ENCODE data around the gene SHC3. TPM values are rescaled to one million over a fixed set of nuclear protein-coding genes. Genes with fewer than 3 reads are reported as not detected.

Gene SHC3
- total RNA-seq, 2 experiments from 2014 or later: not detected

- Histone ChIP-seq H3K36me3 (ENCODE audit: insufficient read depth, low read length) (no peaks in the 10 kb centered on the region), H3K4me3 (ENCODE audit: low read length) (no peak overlapping the region), H3K27ac (ENCODE audit: low read depth in 1 of 2, low read length in 2 of 2) (no peak overlapping the region), H3K4me1 (ENCODE audit: insufficient read depth, low read length) (peaks cover 11% of the 10 kb centered on the region), H3K27me3 (ENCODE audit: control insufficient read depth in 1 of 2, insufficient read depth in 2 of 2, low read length in 2 of 2) (peaks cover 20 to 26% of the 10 kb centered on the region in 2 experiments), H3K9me3 (ENCODE audit: control insufficient read depth in 1 of 2, insufficient read depth in 1 of 2, low read length in 2 of 2) (peaks cover 0 to 7% of the 10 kb centered on the region in 2 experiments)
- Mint-ChIP-seq H3K9me3 (no peaks in the 10 kb centered on the region), H3K4me1 (ENCODE audit: low read depth) (peaks cover 13% of the 10 kb centered on the region), H3K36me3 (ENCODE audit: low read depth) (no peaks in the 10 kb centered on the region), H3K27me3 (peaks cover 51% of the 10 kb centered on the region), H3K4me3 (no peak overlapping the region), H3K27ac (no peak overlapping the region)
- no peak for ATAC-seq (ENCODE audit: poor library complexity)
- POLR2A ChIA-PET: interaction anchor here (0.5 kb wide), 1 partner anchor 145 kb away, joined by 3 read pairs; no protein-coding TSS in a partner anchor
- TF ChIP-seq, protein P1, sequence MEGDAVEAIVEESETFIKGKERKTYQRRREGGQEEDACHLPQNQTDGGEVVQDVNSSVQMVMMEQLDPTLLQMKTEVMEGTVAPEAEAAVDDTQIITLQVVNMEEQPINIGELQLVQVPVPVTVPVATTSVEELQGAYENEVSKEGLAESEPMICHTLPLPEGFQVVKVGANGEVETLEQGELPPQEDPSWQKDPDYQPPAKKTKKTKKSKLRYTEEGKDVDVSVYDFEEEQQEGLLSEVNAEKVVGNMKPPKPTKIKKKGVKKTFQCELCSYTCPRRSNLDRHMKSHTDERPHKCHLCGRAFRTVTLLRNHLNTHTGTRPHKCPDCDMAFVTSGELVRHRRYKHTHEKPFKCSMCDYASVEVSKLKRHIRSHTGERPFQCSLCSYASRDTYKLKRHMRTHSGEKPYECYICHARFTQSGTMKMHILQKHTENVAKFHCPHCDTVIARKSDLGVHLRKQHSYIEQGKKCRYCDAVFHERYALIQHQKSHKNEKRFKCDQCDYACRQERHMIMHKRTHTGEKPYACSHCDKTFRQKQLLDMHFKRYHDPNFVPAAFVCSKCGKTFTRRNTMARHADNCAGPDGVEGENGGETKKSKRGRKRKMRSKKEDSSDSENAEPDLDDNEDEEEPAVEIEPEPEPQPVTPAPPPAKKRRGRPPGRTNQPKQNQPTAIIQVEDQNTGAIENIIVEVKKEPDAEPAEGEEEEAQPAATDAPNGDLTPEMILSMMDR (IDR thresholded peaks at IDR 0.05): no peak
- CTCF ChIA-PET: no interaction called here
- no peak for DNase-seq
- intact Hi-C loops (cut with DNase I, micrococcal nuclease): no loop called here
Measured at GRCh38 chr9:89183146-89183545, 4.5 kb upstream of the SHC3 start.

GRCh38 chr9:89182369-89182768 is 3.8 kb upstream of the SHC3 start:
- Mint-ChIP-seq H3K27me3 (peaks cover 51% of the 10 kb centered on the region), H3K4me3 (no peak overlapping the region)
- intact Hi-C loops (cut with DNase I, micrococcal nuclease): no loop called here

DNA sequence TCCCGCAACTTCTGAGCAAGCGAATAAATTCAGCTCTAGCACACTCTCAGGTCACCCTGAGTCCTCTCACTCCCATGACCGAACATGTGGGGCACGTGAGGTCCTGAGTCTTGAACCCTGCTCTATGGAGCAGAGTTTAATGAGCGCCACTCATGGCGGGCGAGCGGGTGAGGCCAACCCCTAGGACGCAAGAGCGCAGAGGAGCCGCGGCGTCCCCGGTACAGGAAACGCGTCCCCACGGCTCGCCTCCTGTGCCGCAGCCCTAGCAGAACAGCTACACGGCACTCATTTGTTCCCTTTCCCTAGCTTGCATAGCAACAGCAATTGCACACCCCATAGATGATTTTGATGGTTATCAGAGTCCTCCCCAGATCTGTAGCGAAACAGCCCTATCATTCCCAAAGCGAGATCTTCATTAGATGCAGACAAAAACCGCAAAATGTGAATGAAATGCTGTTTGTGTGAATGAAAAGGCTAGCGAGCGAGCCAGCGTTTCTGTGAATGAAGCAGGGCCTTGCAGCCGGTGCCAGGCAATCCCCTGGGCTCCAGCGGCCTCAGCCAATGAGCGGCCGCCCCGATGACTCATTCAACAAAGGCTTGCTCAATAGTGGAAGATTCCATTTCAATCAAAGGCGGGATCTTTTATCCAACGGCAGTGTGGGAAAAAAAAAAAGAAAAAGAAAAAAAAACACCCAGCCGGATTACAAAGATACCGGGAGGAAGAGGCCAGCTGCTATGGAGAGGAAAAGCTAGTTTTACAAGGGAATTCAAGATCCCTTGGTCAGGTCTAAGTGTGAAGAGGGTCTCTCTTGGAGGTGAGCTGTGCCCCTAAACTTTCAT is 1.5 kb upstream of the SHC3 start:
- intact Hi-C loops (cut with DNase I, micrococcal nuclease): no loop called here
- H3K27ac ChIP-seq (ENCODE audit: low read depth in 1 of 2, low read length in 2 of 2): no peak overlapping the region
- no peak overlapping the region for H3K4me3 ChIP-seq (ENCODE audit: low read length)
- DNase-seq: peak in 6 of 14 experiments; percentile 3 to 37 (median 10)
- Mint-ChIP-seq H3K27me3 (peaks cover 62% of the 10 kb centered on the region), H3K36me3 (ENCODE audit: low read depth) (no peaks in the 10 kb centered on the region), H3K4me1 (ENCODE audit: low read depth) (peaks cover 13% of the 10 kb centered on the region), H3K9me3 (no peaks in the 10 kb centered on the region), H3K27ac (no peak overlapping the region), H3K4me3 (peak overlapping the region; percentile 60)
- no peaks in the 10 kb centered on the region for H3K36me3 ChIP-seq (ENCODE audit: insufficient read depth, low read length)
- H3K4me1 ChIP-seq (ENCODE audit: insufficient read depth, low read length): peaks cover 14% of the 10 kb centered on the region
- ATAC-seq (ENCODE audit: poor library complexity): no peak
- TF ChIP-seq, protein P1 (IDR thresholded peaks at IDR 0.05): no peak
- ChIA-PET POLR2A (interaction anchor here (0.6 kb wide), 1 partner anchor 9 kb away, joined by 3 read pairs; no protein-coding TSS in a partner anchor), CTCF (no interaction called here)
- no peaks in the 10 kb centered on the region for H3K9me3 ChIP-seq (ENCODE audit: control insufficient read depth in 1 of 2, insufficient read depth in 1 of 2, low read length in 2 of 2)
- peaks cover 29 to 51% of the 10 kb centered on the region in 2 experiments for H3K27me3 ChIP-seq (ENCODE audit: control insufficient read depth in 1 of 2, insufficient read depth in 2 of 2, low read length in 2 of 2)

More at GRCh38 chr9:89182369-89182768, 3.8 kb upstream of the SHC3 start:
- peaks cover 13% of the 10 kb centered on the region for H3K4me1 ChIP-seq (ENCODE audit: insufficient read depth, low read length)
- Mint-ChIP-seq H3K9me3 (no peaks in the 10 kb centered on the region), H3K36me3 (ENCODE audit: low read depth) (no peaks in the 10 kb centered on the region), H3K27ac (no peak overlapping the region), H3K4me1 (ENCODE audit: low read depth) (peaks cover 13% of the 10 kb centered on the region)
- peaks cover 24 to 32% of the 10 kb centered on the region in 2 experiments for H3K27me3 ChIP-seq (ENCODE audit: control insufficient read depth in 1 of 2, insufficient read depth in 2 of 2, low read length in 2 of 2)
- no peak overlapping the region for H3K27ac ChIP-seq (ENCODE audit: low read depth in 1 of 2, low read length in 2 of 2)
- ATAC-seq (ENCODE audit: poor library complexity): no peak
- DNase-seq: no peak
- H3K4me3 ChIP-seq (ENCODE audit: low read length): no peak overlapping the region
- ChIA-PET CTCF (no interaction called here), POLR2A (no interaction called here)
- no peaks in the 10 kb centered on the region for H3K36me3 ChIP-seq (ENCODE audit: insufficient read depth, low read length)
- peaks cover 0 to 7% of the 10 kb centered on the region in 2 experiments for H3K9me3 ChIP-seq (ENCODE audit: control insufficient read depth in 1 of 2, insufficient read depth in 1 of 2, low read length in 2 of 2)
- TF ChIP-seq, protein P1 (IDR thresholded peaks at IDR 0.05): no peak

Data from CD4-positive, alpha-beta T cell (primary cell).